RPMI7951 (cell line): ENCODE results near the gene CAMTA1. TPM values are rescaled to one million over a fixed set of nuclear protein-coding genes. Genes with fewer than 3 reads are reported as not detected.

Source experiments
- DNase-seq: peaks from one replicate; pipeline ENCODE4 v3.0.0-alpha.2; 2012; ENCODE audit warnings: low read depth
- total RNA-seq: library from RNA; depleted of rRNA; stranded (reverse); fragments of >200 nt; shearing (Covaris generic); gene quantifications from 2 replicates; pipeline ENCODE4 v1.2.3, GENCODE V29; 2014

CAMTA1 gene
- total RNA-seq, 1 experiment from 2014 or later: 91.0 TPM

- no peak for DNase-seq
These were observed 411.0 kb downstream of the CAMTA1 start for GRCh38 chr1:7196036-7196911.

GRCh38 chr1:7198664-7199063 lies 413.4 kb downstream of the CAMTA1 start:
- no peak for DNase-seq

- no peak for DNase-seq
These were observed 414.0 kb downstream of the CAMTA1 start for GRCh38 chr1:7199077-7199779.

GRCh38 chr1:7207875-7208646 lies 422.8 kb downstream of the CAMTA1 start:
- peak; percentile 69 for DNase-seq

- no peak for DNase-seq
These were observed 423.5 kb downstream of the CAMTA1 start for GRCh38 chr1:7208647-7209180.

- DNase-seq: no peak
These were observed 424.1 kb downstream of the CAMTA1 start for GRCh38 chr1:7209336-7209735.

- DNase-seq: peak; percentile 44
These were observed 433.1 kb downstream of the CAMTA1 start for GRCh38 chr1:7218210-7218832.

- no peak for DNase-seq
These were observed 433.8 kb downstream of the CAMTA1 start for GRCh38 chr1:7219031-7219430.

GRCh38 chr1:7220007-7220406 lies 434.8 kb downstream of the CAMTA1 start:
- peak; percentile 29 for DNase-seq

- DNase-seq: no peak
These were observed 435.5 kb downstream of the CAMTA1 start for GRCh38 chr1:7220712-7221252.

GRCh38 chr1:7221826-7222694 lies 436.8 kb downstream of the CAMTA1 start:
- DNase-seq: no peak

- no peak for DNase-seq
These were observed 437.4 kb downstream of the CAMTA1 start for GRCh38 chr1:7222695-7223015.

GRCh38 chr1:7223334-7224080 lies 438.3 kb downstream of the CAMTA1 start:
- DNase-seq: peak; percentile 70

- DNase-seq: no peak
These were observed 438.9 kb downstream of the CAMTA1 start for GRCh38 chr1:7224081-7224534.

- peak; percentile 35 for DNase-seq
These were observed 439.4 kb downstream of the CAMTA1 start for GRCh38 chr1:7224644-7225043.

- DNase-seq: no peak
These were observed 440.7 kb downstream of the CAMTA1 start for GRCh38 chr1:7225711-7226505.

GRCh38 chr1:7227654-7228053 lies 442.4 kb downstream of the CAMTA1 start:
- no peak for DNase-seq

- DNase-seq: no peak
These were observed 443.2 kb downstream of the CAMTA1 start for GRCh38 chr1:7228252-7228961.
